Glomerular visceral epithelial cell (primary cell): ENCODE data around the gene PCDHGA1.
"Not testable (repeated sequence)": the region's sequence is repeated elsewhere in the genome, so short reads cannot be mapped to it uniquely, and the experiment has no call there.

Experiments used
- DNase-seq: peaks from one replicate; pipeline ENCODE4 v3.0.0-alpha.2; 2016; ENCODE audit errors: extremely low spot score

Gene PCDHGA1

GRCh38 chr5:141346017-141346416, 15.7 kb downstream of the PCDHGA1 start:
- not testable (repeated sequence) for DNase-seq

- peak; percentile 59 for DNase-seq
Measured at GRCh38 chr5:141349917-141350619, 19.8 kb downstream of the PCDHGA1 start, which contains the start of gene PCDHGB1. Gene PCDHGB1, plus strand, starts transcription at chr5:141350099. Its CDS starts 162 bp downstream, at chr5:141350261.

- DNase-seq: no peak
Measured at GRCh38 chr5:141351591-141351990, 21.3 kb downstream of the PCDHGA1 start.

DNA sequence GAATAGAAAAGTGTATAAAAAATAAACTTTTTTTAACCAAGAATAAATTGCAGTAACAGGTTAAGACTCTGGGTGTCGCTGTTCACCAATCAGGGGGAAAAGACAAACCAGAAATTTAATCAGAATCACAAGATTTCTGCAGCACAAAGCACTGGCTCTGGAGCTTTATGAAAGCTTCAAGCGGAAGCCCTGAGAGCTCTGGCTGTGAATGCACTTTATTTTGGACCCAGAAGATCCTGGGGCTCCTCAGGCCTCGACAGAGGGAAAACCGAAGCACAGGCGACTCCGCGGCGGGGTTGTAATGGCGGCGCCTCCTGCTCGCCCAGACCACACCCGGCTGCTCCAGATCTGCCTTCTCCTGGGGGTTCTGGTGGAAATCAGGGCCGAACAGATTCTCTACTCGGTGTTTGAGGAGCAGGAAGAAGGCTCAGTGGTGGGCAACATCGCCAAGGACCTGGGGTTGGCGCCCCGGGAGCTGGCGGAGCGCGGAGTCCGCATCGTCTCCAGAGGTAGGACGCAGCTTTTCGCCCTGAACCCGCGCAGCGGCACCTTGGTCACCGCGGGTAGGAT, 24.7 kb downstream of the PCDHGA1 start, which contains the start of gene PCDHGA4:
PCDHGA4 (plus strand) TSS at position 122 of the 570 bp plus-strand sequence; CDS start at position 209, 87 bp downstream.
- DNase-seq: no peak

DNA sequence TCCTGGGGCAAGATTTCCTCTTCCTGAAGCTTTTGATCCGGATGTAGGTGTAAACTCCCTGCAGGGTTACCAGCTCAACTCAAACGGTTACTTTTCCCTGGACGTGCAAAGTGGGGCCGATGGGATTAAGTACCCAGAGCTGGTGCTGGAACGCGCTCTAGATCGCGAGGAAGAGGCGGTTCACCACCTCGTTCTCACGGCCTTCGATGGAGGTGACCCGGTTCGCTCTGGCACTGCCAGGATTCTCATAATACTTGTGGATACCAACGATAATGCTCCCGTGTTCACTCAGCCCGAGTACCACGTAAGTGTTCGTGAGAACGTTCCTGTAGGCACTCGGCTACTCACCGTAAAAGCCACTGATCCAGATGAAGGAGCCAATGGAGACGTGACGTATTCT, 25.3 kb downstream of the PCDHGA1 start:
- no peak for DNase-seq

GRCh38 chr5:141356133-141356532, 25.8 kb downstream of the PCDHGA1 start:
- no peak for DNase-seq

DNA sequence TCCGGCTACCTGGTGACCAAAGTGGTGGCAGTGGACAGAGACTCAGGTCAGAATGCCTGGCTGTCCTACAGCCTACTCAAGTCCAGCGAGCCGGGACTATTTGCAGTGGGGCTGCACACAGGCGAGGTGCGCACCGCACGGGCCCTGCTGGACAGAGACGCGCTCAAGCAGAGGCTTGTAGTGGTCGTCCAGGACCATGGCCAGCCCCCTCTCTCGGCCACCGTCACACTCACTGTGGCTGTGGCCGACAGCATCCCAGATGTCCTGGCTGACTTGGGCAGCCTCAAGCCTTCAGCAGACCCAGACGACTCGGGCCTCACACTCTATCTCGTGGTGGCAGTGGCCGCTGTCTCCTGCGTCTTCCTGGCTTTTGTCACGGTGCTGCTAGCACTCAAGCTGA, 26.6 kb downstream of the PCDHGA1 start:
- DNase-seq: no peak

DNA sequence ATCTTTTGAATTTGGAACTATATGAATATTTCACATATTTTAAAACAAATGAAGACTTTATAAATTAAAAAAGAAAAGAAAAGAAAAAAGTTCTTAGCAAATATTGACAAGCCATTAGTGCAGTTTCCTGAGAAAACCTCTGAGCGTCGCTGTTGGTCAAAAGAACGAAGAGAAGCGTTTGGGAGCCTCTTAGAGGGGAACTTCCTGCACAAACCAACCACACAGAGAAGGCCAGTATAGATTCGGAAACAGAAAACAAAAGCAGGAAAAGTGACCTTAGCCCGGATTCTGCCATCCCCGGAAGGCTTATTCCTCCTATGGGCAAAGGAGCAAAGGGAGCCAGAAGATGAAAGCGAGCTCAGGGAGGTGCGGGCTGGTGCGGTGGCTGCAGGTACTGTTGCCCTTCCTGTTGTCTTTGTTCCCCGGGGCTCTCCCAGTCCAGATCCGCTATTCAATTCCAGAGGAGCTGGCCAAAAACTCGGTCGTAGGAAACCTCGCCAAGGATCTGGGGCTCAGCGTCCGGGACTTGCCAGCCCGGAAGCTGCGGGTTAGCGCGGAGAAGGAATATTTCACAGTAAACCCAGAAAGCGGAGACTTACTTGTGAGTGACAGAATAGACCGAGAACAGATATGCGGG, 29.6 kb downstream of the PCDHGA1 start, which contains the start of gene PCDHGB2:
PCDHGB2 (plus strand) TSS at position 205 of the 637 bp plus-strand sequence; CDS start at position 347, 142 bp downstream.
- DNase-seq: no peak

GRCh38 chr5:141360685-141361084, 30.4 kb downstream of the PCDHGA1 start:
- DNase-seq: no peak

DNA sequence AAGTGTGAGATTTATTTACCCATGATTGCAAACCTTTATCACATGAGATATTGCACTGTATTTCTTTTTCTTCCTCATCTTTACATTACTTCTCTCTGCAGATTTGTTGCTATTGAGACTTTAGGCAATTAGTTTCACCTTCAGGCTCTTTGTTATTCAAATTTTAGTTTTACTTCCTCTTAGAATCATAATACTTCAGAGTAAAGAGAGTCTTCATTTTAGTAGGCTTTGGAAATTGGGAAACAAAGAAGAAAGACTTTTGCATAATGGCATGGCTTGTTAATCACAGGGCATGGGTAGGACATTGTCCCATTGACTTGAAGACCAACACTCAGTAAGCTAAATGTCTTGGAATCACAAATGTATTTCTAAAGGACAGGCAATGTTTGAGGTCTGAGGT, 32.4 kb downstream of the PCDHGA1 start:
- no peak for DNase-seq

DNA sequence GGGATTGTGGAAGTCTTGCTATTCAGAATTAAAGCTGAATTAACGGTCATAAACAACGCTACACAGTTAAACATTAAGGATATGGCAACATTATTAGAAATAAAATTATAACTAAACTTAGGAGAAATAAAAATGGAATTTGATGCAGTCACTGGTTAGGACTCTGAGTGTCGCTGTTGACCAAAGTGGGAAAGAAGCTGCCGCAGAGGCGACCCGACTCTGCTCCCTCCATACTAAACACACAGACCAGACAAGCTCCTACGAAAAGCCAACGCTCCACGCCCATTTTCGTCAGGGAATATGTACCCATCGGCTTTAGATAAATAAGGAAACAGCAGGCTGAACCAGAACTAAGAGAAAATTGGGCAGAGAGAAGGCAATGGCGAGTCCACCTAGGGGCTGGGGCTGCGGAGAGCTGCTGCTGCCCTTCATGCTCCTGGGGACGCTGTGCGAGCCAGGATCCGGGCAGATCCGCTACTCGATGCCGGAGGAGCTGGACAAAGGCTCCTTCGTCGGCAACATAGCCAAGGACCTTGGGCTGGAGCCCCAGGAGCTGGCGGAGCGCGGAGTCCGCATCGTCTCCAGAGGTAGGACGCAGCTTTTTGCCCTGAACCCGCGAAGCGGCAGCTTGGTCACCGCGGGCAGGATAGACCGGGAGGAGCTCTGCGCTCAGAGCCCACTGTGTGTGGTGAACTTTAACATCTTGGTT, 33.8 kb downstream of the PCDHGA1 start, which contains the start of gene PCDHGA5:
PCDHGA5 (plus strand) TSS at position 211 of the 709 bp plus-strand sequence; CDS start at position 380, 169 bp downstream.
- DNase-seq: no peak

DNA sequence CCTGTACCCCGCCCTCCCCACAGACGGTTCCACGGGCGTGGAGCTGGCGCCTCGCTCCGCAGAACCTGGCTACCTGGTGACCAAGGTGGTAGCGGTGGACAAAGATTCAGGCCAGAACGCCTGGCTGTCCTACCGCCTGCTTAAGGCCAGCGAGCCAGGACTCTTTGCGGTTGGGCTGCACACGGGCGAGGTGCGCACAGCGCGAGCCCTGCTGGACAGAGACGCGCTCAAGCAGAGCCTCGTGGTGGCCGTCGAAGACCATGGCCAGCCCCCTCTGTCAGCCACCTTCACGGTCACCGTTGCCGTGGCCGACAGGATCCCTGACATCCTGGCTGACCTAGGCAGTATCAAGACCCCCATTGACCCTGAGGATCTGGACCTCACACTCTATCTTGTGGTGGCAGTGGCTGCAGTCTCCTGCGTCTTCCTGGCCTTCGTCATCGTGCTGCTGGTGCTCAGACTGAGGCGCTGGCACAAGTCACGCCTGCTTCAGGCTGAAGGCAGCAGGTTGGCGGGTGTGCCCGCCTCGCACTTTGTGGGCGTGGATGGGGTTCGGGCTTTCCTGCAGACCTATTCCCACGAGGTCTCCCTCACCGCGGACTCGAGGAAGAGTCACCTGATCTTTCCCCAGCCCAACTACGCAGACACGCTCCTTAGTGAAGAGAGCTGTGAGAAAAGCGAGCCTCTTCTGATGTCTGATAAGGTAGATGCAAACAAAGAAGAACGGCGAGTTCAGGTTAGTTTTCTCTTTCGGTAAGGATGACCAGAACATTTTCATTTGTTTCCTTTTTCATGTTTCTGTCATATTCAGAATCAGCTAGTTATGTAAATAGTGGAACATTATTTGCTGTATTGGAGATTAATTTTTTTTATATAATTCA, 35.9 kb downstream of the PCDHGA1 start:
- DNase-seq: no peak

DNA sequence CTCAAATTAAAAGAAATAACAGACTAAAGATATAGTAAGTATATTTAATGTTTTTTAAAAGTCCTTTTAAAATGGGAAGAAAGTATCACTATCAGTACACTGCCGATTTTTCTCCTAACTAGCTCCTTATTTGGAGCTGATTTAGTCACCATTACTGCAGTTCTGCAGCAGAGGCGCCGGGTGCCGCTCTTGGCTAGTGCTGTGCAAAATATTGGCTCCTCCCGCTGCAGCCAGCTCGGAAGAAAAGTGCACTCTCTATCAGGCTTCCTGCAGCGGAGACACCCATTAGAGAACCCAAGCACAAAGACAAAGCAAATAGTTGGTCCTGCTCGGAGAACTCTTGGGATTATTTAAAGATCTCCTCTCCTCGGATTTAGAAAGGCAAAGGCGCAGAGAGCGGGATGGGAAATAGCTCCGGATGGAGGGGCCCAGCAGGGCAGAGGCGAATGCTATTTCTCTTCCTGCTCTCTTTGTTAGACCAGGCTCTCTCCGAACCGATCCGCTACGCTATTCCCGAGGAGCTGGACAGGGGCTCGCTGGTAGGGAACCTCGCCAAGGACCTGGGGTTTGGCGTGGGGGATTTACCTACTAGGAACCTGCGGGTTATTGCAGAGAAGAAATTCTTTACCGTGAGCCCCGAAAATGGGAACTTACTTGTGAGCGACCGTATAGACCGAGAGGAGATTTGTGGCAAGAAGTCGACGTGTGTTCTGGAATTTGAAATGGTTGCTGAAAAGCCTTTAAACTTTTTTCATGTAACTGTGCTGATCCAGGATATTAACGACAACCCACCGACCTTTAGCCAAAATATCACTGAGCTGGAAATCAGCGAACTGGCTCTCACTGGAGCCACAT, 39.9 kb downstream of the PCDHGA1 start, which contains the start of gene PCDHGB3:
PCDHGB3 (plus strand) TSS at position 249 of the 855 bp plus-strand sequence; CDS start at position 402, 153 bp downstream.
- DNase-seq: no peak

DNA sequence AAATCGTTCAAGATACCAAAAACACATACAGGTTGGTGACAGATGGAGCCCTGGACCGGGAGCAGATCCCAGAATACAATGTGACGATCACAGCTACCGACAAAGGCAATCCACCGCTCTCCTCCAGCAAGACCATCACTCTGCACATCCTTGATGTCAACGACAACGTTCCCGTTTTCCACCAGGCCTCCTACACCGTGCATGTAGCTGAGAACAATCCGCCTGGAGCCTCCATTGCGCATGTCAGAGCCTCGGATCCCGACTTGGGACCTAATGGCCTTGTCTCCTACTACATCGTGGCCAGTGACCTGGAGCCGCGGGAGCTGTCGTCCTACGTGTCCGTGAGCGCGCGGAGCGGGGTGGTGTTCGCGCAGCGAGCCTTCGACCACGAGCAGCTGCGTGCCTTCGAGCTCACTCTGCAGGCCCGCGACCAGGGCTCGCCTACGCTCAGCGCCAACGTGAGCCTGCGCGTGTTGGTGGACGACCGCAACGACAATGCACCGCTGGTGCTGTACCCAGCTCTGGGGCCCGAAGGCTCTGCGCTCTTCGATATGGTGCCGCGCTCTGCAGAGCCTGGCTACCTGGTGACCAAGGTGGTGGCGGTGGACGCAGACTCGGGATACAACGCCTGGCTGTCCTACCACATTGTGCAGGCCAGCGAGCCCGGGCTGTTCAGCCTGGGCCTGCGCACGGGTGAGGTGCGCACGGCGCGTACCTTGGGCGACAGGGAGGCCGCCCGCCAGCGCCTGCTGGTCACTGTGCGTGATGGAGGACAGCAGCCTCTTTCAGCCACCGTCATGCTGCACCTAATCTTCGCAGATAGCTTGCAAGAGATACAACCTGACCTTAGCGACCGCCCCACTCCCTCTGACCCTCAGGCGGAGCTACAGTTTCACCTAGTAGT, 41.5 kb downstream of the PCDHGA1 start:
- no peak for DNase-seq

DNA sequence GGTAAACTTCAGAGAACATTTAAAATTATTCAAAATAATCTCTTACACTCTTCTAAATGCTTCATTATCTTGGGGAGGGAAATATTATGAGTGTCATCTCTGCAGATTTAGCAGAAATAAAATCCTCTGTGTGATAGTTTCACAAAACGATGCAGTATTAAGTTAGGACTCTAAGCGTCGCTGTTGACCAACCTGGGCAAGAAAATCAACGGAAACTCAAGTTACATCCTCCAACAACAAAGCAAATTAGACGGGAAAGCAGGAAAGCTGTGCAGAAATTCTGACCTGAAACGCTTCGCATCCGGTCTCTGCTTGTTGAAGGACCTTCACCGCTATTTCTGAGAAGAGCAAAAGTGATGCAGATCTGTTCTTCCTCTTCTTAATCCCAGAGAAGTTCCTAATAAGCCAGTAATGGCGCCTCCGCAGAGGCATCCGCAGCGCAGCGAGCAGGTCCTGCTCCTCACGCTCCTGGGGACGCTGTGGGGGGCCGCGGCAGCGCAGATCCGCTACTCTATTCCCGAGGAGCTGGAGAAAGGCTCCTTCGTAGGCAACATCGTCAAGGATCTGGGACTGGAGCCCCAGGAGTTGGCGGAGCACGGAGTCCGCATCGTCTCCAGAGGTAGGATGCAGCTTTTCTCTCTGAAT, 43.5 kb downstream of the PCDHGA1 start, which contains the start of gene PCDHGA6:
PCDHGA6 (plus strand) TSS at position 219 of the 645 bp plus-strand sequence; CDS start at position 412, 193 bp downstream.
- DNase-seq: no peak

DNA sequence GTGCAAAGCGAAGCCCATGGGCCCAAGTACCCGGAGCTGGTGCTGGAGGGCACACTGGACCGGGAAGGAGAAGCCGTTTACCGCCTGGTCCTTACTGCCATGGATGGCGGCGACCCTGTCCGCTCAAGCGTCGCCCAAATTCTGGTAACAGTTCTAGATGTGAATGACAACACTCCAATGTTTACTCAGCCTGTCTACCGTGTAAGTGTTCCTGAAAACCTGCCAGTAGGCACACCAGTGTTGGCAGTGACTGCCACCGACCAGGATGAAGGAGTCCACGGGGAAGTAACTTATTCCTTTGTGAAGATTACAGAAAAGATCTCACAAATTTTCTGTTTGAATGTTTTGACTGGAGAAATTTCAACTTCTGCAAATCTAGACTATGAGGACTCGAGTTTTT, 44.3 kb downstream of the PCDHGA1 start:
- no peak for DNase-seq

GRCh38 chr5:141375444-141376155, 45.3 kb downstream of the PCDHGA1 start:
- not testable (repeated sequence) for DNase-seq
